ENCODE measurements around the gene FUT1. TPM values are rescaled to one million over a fixed set of nuclear protein-coding genes. Genes with fewer than 3 reads are reported as not detected.

Gene FUT1
- total and polyA plus RNA-seq, 8 donors, result 6.5 to 29.7 (median 11.4) TPM

DNA sequence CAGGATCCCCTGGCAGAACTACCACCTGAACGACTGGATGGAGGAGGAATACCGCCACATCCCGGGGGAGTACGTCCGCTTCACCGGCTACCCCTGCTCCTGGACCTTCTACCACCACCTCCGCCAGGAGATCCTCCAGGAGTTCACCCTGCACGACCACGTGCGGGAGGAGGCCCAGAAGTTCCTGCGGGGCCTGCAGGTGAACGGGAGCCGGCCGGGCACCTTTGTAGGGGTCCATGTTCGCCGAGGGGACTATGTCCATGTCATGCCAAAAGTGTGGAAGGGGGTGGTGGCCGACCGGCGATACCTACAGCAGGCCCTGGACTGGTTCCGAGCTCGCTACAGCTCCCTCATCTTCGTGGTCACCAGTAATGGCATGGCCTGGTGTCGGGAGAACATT is 49.1 kb downstream of the FUT1 start:
- H3K36me3 ChIP-seq, result no peaks in the 10 kb centered on the region
- peak in 1 of 4 donors; percentile 17 for ATAC-seq
- H3K9me3 ChIP-seq, result no peaks in the 10 kb centered on the region
- TF ChIP-seq, protein P1, sequence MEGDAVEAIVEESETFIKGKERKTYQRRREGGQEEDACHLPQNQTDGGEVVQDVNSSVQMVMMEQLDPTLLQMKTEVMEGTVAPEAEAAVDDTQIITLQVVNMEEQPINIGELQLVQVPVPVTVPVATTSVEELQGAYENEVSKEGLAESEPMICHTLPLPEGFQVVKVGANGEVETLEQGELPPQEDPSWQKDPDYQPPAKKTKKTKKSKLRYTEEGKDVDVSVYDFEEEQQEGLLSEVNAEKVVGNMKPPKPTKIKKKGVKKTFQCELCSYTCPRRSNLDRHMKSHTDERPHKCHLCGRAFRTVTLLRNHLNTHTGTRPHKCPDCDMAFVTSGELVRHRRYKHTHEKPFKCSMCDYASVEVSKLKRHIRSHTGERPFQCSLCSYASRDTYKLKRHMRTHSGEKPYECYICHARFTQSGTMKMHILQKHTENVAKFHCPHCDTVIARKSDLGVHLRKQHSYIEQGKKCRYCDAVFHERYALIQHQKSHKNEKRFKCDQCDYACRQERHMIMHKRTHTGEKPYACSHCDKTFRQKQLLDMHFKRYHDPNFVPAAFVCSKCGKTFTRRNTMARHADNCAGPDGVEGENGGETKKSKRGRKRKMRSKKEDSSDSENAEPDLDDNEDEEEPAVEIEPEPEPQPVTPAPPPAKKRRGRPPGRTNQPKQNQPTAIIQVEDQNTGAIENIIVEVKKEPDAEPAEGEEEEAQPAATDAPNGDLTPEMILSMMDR (IDR thresholded peaks at IDR 0.05), result no peak
- no peaks in the 10 kb centered on the region for H3K4me1 ChIP-seq
- FAIRE-seq, result no peak
- no peaks in the 10 kb centered on the region for H3K27me3 ChIP-seq
- no peak for DNase-seq
- intact Hi-C loops (cut with DNase I), result no loop called here
- no peak overlapping the region for H3K4me3 ChIP-seq
- 93 to 95% methylated on average over 23 of the region's 23 CpGs for WGBS, 2 donors
- no peak overlapping the region for H3K27ac ChIP-seq

DNA sequence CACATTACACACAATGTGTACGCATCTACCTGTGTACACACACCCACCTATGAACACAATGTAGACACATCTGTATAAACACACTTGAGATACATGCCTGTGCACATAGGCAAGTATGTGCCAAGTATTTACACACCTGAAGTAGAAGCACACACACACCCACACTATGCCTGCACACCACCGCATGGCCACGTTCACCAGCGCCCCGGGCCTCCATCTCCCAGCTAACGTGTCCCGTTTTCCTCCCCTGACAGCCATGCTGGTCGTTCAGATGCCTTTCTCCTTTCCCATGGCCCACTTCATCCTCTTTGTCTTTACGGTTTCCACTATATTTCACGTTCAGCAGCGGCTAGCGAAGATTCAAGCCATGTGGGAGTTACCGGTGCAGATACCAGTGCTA is 49.7 kb downstream of the FUT1 start:
- ATAC-seq (no peak), FAIRE-seq (no peak)
- 91 to 92% methylated on average over 13 of the region's 13 CpGs for WGBS, 2 donors

DNA sequence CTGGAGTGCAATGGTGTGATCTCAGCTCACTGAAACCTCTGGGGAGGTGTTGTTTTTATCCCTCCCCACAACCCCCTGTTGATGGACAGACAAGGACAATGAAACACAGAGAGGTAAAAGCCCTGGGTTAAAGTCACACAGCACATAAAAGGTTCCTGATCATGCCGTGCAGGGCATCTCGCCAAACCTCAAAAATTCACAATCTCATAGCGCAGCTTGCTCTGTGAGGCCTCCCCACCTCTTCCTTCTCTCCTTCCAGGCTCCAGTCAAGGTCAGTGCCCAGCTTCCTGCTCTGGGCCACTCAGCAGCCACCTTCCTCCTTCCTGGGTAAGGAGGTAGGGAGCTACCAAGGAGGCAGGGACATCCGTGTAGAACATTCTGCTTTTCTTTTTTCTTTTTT is 54.4 kb downstream of the FUT1 start:
- Histone ChIP-seq H3K4me3 (no peak overlapping the region), H3K4me1 (peaks cover 0 to 5% (median 0%) of the 10 kb centered on the region in 3 donors), H3K36me3 (no peaks in the 10 kb centered on the region), H3K27me3 (no peaks in the 10 kb centered on the region), H3K27ac (no peak overlapping the region), H3K9me3 (no peaks in the 10 kb centered on the region)
- ATAC-seq, result peak in 3 of 4 donors; percentile 13 to 30 (median 26)
- WGBS, 2 donors, result 38 to 45% methylated on average over 4 of the region's 4 CpGs
- TF ChIP-seq, protein P1 (IDR thresholded peaks at IDR 0.05), result no peak
- intact Hi-C loops (cut with DNase I), result no loop called here
- peak in 2 of 6 donors; percentile 18 to 57 for DNase-seq
- FAIRE-seq, result no peak

More for the DNA sequence above, 49.7 kb downstream of the FUT1 start:
- Histone ChIP-seq H3K27me3 (no peaks in the 10 kb centered on the region), H3K4me1 (no peaks in the 10 kb centered on the region), H3K27ac (no peak overlapping the region), H3K9me3 (no peaks in the 10 kb centered on the region), H3K36me3 (no peaks in the 10 kb centered on the region), H3K4me3 (no peak overlapping the region)
- intact Hi-C loops (cut with DNase I), result no loop called here
- no peak for DNase-seq
- TF ChIP-seq, protein P1 (IDR thresholded peaks at IDR 0.05), result no peak

Other genes with a start within 250 kb of the FUT1 start
- gene LMTK3, start 240.8 kb downstream of the FUT1 start, total RNA-seq, result 1 to 10 TPM; 2.3 to 4.1 (median 2.8) TPM
- 1 to 10 TPM; 4.1 to 7.7 TPM for gene LMTK3, start 240.8 kb downstream of the FUT1 start, polyA plus RNA-seq
- gene SULT2B1, start 200.5 kb downstream of the FUT1 start, total RNA-seq, result under 1 TPM in 5 of 6 donors, not detected in 1; 0.32 to 0.64 (median 0.60) TPM
- gene SULT2B1, start 200.5 kb downstream of the FUT1 start, polyA plus RNA-seq, result 1 to 10 TPM; 1.3 to 1.7 TPM
- gene SPACA4, start 145.9 kb downstream of the FUT1 start, total RNA-seq, result not detected
- gene SPACA4, start 145.9 kb downstream of the FUT1 start, polyA plus RNA-seq, result under 1 TPM in 1 of 2 donors, not detected in 1; 0.12 TPM
- 1 to 10 TPM; 1.2 to 2.9 (median 2.6) TPM for gene FAM83E, start 137.6 kb downstream of the FUT1 start, total RNA-seq
- 1 to 10 TPM; 1.8 to 3.4 TPM for gene FAM83E, start 137.6 kb downstream of the FUT1 start, polyA plus RNA-seq
- 1,000 to 10,000 TPM in 4 of 6 donors, 100 to 1,000 TPM in 2; 881 to 1,605 (median 1,071) TPM for gene RPL18, start 133.5 kb downstream of the FUT1 start, total RNA-seq
- gene RPL18, start 133.5 kb downstream of the FUT1 start, polyA plus RNA-seq, result 1,000 to 10,000 TPM; 1,358 to 2,344 TPM
- 10 to 100 TPM in 1 of 6 donors, 1 to 10 TPM in 5; 4.3 to 11.0 (median 6.6) TPM for gene SPHK2, start 133.1 kb downstream of the FUT1 start, total RNA-seq
- 10 to 100 TPM; 15.9 to 24.0 TPM for gene SPHK2, start 133.1 kb downstream of the FUT1 start, polyA plus RNA-seq
- gene DBP, start 115.3 kb downstream of the FUT1 start, total RNA-seq, result 1 to 10 TPM; 3.3 to 8.3 (median 6.5) TPM
- gene DBP, start 115.3 kb downstream of the FUT1 start, polyA plus RNA-seq, result 10 to 100 TPM in 1 of 2 donors, 1 to 10 TPM in 1; 4.7 to 11.4 TPM
- 1 to 10 TPM; 2.6 to 6.2 (median 4.5) TPM for gene CA11, start 106.5 kb downstream of the FUT1 start, total RNA-seq
- gene CA11, start 106.5 kb downstream of the FUT1 start, polyA plus RNA-seq, result 10 to 100 TPM; 10.2 to 15.2 TPM
- gene NTN5, start 79.6 kb downstream of the FUT1 start, total RNA-seq, result under 1 TPM in 5 of 6 donors, not detected in 1; 0.12 to 0.37 (median 0.20) TPM
- 1 to 10 TPM in 1 of 2 donors, under 1 TPM in 1; 0.38 to 1.8 TPM for gene NTN5, start 79.6 kb downstream of the FUT1 start, polyA plus RNA-seq
- 10 to 100 TPM in 2 of 6 donors, 1 to 10 TPM in 4; 4.8 to 14.5 (median 8.2) TPM for gene FUT2, start 56.7 kb downstream of the FUT1 start, total RNA-seq
- gene FUT2, start 56.7 kb downstream of the FUT1 start, polyA plus RNA-seq, result 1 to 10 TPM; 3.7 to 5.4 TPM
- gene MAMSTR, start 32.9 kb downstream of the FUT1 start, total RNA-seq, result 1 to 10 TPM in 2 of 6 donors, under 1 TPM in 4; 0.51 to 2.6 (median 0.84) TPM
- 1 to 10 TPM; 1.5 to 2.3 TPM for gene MAMSTR, start 32.9 kb downstream of the FUT1 start, polyA plus RNA-seq
- gene RASIP1, start 12.0 kb downstream of the FUT1 start, total RNA-seq, result 1 to 10 TPM; 5.3 to 9.6 (median 6.5) TPM
- gene RASIP1, start 12.0 kb downstream of the FUT1 start, polyA plus RNA-seq, result 10 to 100 TPM; 16.2 to 40.9 TPM
- gene IZUMO1, start 5.7 kb downstream of the FUT1 start, total RNA-seq, result 1 to 10 TPM in 4 of 6 donors, under 1 TPM in 2; 0.73 to 4.6 (median 1.9) TPM
- gene IZUMO1, start 5.7 kb downstream of the FUT1 start, polyA plus RNA-seq, result 1 to 10 TPM; 1.9 to 3.8 TPM
- under 1 TPM in 1 of 6 donors, not detected in 5; 0.51 TPM for gene FGF21, start 2.9 kb upstream of the FUT1 start, total RNA-seq
- not detected for gene FGF21, start 2.9 kb upstream of the FUT1 start, polyA plus RNA-seq
- gene BCAT2, start 58.4 kb upstream of the FUT1 start, total RNA-seq, result 10 to 100 TPM; 26.6 to 53.8 (median 36.3) TPM
- gene BCAT2, start 58.4 kb upstream of the FUT1 start, polyA plus RNA-seq, result 10 to 100 TPM; 59.7 to 91.8 TPM
- 1 to 10 TPM in 4 of 6 donors, under 1 TPM in 2; 0.69 to 4.0 (median 1.7) TPM for gene HSD17B14, start 83.8 kb upstream of the FUT1 start, total RNA-seq
- 10 to 100 TPM in 1 of 2 donors, 1 to 10 TPM in 1; 8.5 to 25.4 TPM for gene HSD17B14, start 83.8 kb upstream of the FUT1 start, polyA plus RNA-seq
- 10 to 100 TPM in 2 of 6 donors, 1 to 10 TPM in 4; 5.9 to 19.7 (median 8.7) TPM for gene PLEKHA4, start 116.0 kb upstream of the FUT1 start, total RNA-seq
- 10 to 100 TPM; 18.2 to 28.3 TPM for gene PLEKHA4, start 116.0 kb upstream of the FUT1 start, polyA plus RNA-seq
- 10 to 100 TPM in 5 of 6 donors, 1 to 10 TPM in 1; 8.1 to 20.6 (median 12.4) TPM for gene PPP1R15A, start 119.8 kb upstream of the FUT1 start, total RNA-seq
- gene PPP1R15A, start 119.8 kb upstream of the FUT1 start, polyA plus RNA-seq, result 10 to 100 TPM; 28.2 to 53.2 TPM
- gene TULP2, start 146.1 kb upstream of the FUT1 start, total RNA-seq, result under 1 TPM in 1 of 6 donors, not detected in 5; 0.35 TPM
- not detected for gene TULP2, start 146.1 kb upstream of the FUT1 start, polyA plus RNA-seq
- gene NUCB1, start 147.7 kb upstream of the FUT1 start, total RNA-seq, result 100 to 1,000 TPM in 2 of 6 donors, 10 to 100 TPM in 4; 60.9 to 136 (median 79.8) TPM
- gene NUCB1, start 147.7 kb upstream of the FUT1 start, polyA plus RNA-seq, result 100 to 1,000 TPM; 103 to 118 TPM
- gene DHDH, start 181.1 kb upstream of the FUT1 start, total RNA-seq, result under 1 TPM in 1 of 6 donors, not detected in 5; 0.28 TPM
- gene DHDH, start 181.1 kb upstream of the FUT1 start, polyA plus RNA-seq, result 1 to 10 TPM in 1 of 2 donors, under 1 TPM in 1; 0.30 to 1.0 TPM
- 10 to 100 TPM; 20.3 to 41.5 (median 28.0) TPM for gene BAX, start 202.2 kb upstream of the FUT1 start, total RNA-seq
- gene BAX, start 202.2 kb upstream of the FUT1 start, polyA plus RNA-seq, result 10 to 100 TPM; 43.5 to 48.1 TPM
- 1,000 to 10,000 TPM in 1 of 6 donors, 100 to 1,000 TPM in 5; 394 to 1,427 (median 690) TPM for gene FTL, start 212.7 kb upstream of the FUT1 start, total RNA-seq
- gene FTL, start 212.7 kb upstream of the FUT1 start, polyA plus RNA-seq, result 1,000 to 10,000 TPM; 1,427 to 1,473 TPM
- gene GYS1, start 240.7 kb upstream of the FUT1 start, total RNA-seq, result 10 to 100 TPM in 4 of 6 donors, 1 to 10 TPM in 2; 7.3 to 14.6 (median 12.2) TPM
- gene GYS1, start 240.7 kb upstream of the FUT1 start, polyA plus RNA-seq, result 10 to 100 TPM; 14.5 to 18.2 TPM
- gene RUVBL2, start 241.2 kb upstream of the FUT1 start, total RNA-seq, result 10 to 100 TPM; 17.0 to 38.0 (median 29.1) TPM
- gene RUVBL2, start 241.2 kb upstream of the FUT1 start, polyA plus RNA-seq, result 10 to 100 TPM; 43.9 to 44.9 TPM

Data from pancreas (tissue), 10 donors.